ENCODE measurements around the gene CEP57L1.
"Not testable (repeated sequence)": the region's sequence is repeated elsewhere in the genome, so short reads cannot be mapped to it uniquely, and the experiment has no call there.

Gene CEP57L1

GRCh38 chr6:109182578-109182977, 87.3 kb downstream of the CEP57L1 start:
- peak; percentile 39 for DNase-seq

DNA sequence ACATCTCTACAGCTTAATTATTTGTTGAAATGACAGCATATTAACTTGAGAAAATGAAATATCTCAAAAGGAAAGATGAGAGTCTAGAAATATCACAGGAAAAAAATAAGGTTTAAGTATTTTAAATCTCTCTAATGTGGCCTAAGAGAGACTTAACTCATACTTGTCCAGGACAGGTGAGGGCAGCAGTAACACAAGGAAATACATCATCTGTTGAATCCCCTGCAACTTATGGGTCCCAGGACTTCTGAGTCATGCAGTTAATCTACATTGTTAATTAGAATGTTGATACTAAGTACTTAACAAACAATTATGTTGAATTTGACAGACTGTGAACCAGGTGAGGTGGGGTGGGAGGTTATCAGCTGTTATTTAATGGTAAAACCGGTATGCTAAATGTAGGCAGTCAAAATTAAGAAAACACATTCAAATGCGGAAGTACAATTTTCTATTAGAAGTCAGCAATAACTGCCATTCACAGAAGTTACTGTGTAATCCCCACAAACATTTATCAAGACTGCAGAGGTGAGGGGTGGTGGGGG, 87.9 kb downstream of the CEP57L1 start:
- peak; percentile 31 for DNase-seq

DNA sequence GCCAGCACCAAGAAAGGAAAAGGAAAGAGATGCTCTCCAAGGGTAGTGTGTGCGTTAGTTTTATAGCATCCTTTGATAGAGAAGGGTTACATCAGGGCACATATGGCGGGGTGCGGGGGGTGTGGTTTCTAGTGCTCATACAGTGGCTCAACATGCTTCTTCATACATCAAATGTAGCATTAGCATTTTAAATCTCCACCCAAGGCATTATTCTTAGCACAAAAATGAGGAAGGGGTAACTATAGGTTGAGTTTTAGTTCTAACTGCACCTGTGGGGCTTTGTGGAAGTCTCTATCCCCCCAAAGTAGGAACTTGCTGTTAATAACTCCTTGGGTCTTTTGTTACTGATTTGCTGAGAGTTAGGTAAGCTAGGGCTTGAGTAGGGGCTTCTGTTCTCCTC, 89.3 kb downstream of the CEP57L1 start:
- DNase-seq = no peak

GRCh38 chr6:109186012-109186411, 90.7 kb downstream of the CEP57L1 start:
- DNase-seq = no peak

DNA sequence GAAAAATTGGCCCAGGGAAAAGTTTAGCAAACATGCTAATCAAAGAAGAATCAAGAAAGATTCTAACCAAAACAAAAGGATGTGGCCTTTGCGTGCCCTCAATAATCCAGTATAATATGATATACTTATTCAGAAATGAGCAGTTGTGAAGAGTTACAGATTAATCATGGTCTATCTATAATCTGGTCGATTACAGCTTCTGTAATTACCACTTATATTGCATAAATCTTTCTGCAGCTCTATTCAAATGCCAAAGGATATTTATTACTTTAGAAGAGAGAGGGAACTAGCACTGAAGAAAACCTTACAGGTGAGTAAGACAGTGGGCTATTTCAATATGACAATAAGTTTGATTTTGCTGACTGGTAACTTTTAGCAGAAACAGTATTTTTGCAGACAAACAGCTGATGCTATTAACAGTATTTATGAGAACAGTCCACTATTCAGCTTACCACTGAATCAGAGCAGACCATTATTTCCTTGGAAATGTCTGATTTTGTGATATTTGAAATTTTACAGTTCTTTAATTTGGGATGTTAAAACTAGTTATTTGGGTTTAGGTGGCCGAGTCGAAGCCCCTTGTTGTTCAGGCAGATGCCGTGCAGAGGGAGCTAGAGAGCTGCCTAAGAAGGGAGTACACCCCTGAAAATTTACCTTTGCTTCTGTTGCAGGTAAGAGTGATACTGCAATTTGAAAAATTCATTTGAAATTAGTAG, 92.2 kb downstream of the CEP57L1 start:
- peak; percentile 75 for DNase-seq

GRCh38 chr6:109188115-109188411, 92.8 kb downstream of the CEP57L1 start:
- no peak for DNase-seq

DNA sequence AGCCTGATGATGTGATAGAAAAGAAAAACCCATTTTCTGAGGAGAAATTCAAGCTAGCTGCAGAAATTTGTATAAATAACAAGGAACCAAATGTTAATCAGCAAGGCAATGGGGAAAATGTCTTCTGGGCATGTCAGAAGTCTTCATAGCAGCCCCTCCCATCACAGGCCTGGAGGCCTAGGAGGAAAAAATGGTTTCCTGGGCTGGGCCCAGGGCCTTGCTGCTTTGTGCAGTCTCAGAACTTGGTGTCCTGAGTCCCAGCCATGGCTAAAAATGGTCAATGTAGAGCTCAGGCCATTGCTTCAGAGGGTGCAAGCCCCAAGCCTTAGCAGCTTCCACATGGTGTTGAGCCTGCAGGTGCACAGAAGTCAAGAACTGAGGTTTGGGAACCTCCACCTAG, 96.1 kb downstream of the CEP57L1 start:
- DNase-seq = not testable (repeated sequence)

GRCh38 chr6:109192865-109193264, 97.6 kb downstream of the CEP57L1 start:
- DNase-seq = no peak

DNA sequence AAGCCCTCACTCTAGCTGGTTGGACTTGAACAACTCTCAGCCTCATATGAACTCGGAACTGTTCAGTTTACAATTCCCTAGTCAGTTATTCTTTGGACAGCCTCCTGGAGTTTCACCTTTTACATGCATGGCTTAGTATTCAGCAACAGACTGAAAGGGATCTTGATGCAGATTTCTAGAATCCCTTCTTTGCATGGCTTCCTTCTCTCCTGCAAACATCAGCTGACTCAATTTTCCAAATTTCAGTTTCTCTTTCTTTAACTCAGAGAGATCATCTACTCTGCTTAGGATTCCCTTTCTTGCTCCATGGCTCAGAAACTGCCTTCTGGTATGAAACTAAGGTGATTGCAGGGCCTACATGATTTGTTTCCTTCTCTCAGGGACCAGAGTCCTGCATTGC, 99.6 kb downstream of the CEP57L1 start:
- DNase-seq = no peak

DNA sequence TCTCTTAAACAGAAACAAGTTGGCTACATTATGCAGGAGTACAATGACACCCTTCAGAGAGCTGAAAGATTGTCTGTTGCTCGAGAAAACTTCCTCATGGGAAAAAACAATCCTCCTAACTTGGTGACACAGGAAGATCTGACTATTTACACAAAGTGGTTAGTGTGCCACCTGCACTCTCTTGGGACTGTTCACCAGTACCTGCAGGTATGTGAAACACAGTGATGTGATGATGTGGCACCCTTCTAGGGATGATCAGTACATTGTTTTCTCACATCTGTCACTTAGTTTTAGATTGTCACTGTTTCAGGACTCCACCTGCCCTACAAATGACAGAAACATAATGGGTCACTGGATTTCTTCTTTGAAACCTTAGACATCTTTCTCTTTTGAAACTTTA, 101.8 kb downstream of the CEP57L1 start:
- DNase-seq = no peak

DNA sequence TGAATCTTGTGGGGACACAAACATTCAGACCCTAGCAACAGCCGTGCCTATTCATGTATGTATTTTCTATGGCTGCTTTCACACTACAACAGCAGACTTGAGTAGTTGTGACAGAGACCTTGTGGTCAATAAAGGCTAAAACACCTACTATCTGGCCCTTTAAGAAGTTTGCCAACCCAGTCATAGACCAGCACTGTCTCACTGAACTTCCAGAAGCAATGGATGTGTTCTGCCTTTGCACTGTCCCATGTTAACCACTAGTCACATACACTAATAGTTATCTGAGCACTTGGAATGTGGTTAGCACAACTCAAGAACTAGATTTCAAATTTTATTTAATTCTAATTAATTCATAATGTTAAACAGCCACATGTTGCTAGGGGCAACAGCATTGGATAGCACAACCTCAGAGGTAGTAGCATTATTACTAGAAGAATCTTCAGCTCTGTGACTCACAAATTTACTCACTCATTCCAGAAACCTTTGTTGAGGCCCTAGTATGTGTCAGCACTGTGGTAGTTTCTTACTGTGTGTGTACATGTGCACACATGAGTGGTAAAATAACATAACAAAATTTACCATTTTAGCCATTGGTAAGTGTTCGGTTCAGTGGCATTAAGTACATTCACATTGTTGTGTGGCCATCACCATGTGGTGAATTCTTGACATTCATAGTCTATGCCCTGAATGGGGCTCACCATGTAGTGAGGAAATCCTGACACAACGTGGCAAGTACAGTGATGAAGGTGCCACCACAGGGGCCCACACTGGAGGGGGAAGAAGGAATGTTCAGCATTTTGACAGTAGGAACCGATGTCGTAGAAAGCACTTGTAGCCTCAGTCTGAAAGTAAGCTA, 107.3 kb downstream of the CEP57L1 start:
- no peak for DNase-seq

DNA sequence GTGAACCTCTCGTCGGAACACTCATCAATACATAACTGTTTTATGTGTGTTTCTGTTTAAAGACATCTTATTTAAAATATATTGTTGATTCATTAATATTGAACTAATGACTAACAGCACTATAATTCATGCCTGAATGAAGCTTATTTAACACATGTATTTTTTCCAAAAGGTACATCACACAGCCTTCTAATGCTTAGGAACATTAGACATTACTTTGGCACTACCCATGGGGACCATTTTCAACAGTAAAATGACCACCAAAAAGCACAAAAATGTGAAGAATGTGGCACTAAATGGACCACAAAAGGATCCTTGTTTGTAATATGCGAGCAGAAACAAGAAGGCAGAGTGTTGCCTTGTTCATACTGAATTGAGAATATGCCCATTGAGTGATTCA, 109.2 kb downstream of the CEP57L1 start:
- no peak for DNase-seq

- no peak for DNase-seq
Observed at GRCh38 chr6:109212683-109213082, 117.4 kb downstream of the CEP57L1 start.
